Measurements from ENCODE around the gene RUNX3. TPM values are rescaled to one million over a fixed set of nuclear protein-coding genes. Genes with fewer than 3 reads are reported as not detected.

Gene RUNX3
- total RNA-seq, 6 donors from 2014 or later, result 4.2 to 15.6 (median 10.1) TPM

- peaks cover 0 to 8% (median 4%) of the 10 kb centered on the region in 4 donors for H3K4me1 ChIP-seq
- DNase-seq (no peak), ATAC-seq (ENCODE audit: low FRiP score in 2 of 2) (no peak)
- no peak for TF ChIP-seq POLR2A (IDR thresholded peaks at IDR 0.05)
- no peak for TF ChIP-seq POLR2AphosphoS5 (IDR thresholded peaks at IDR 0.05)
- 89 to 91% methylated on average over 5 to 7 of the region's 7 CpGs for WGBS, 2 donors
- no peak overlapping the region for H3K4me3 ChIP-seq
- no peaks in the 10 kb centered on the region for H3K9me3 ChIP-seq
- no peak overlapping the region for H3K27ac ChIP-seq
- no peaks in the 10 kb centered on the region for H3K27me3 ChIP-seq
- no peaks in the 10 kb centered on the region for H3K36me3 ChIP-seq
Observed at GRCh38 chr1:24878775-24879742, 51.0 kb downstream of the RUNX3 start.

- Histone ChIP-seq H3K27ac (no peak overlapping the region), H3K9me3 (no peaks in the 10 kb centered on the region), H3K36me3 (no peaks in the 10 kb centered on the region), H3K27me3 (no peaks in the 10 kb centered on the region), H3K4me3 (no peak overlapping the region), H3K4me1 (peaks cover 0 to 8% (median 4%) of the 10 kb centered on the region in 4 donors)
- WGBS, 2 donors, result 76 to 78% methylated on average over 6 of the region's 6 CpGs
- ATAC-seq (ENCODE audit: low FRiP score in 2 of 2) (no peak), DNase-seq (no peak)
- no peak for TF ChIP-seq POLR2A (IDR thresholded peaks at IDR 0.05)
- no peak for TF ChIP-seq POLR2AphosphoS5 (IDR thresholded peaks at IDR 0.05)
- no peak for TF ChIP-seq EP300 (IDR thresholded peaks at IDR 0.05)
- no peak for TF ChIP-seq CTCF (IDR thresholded peaks at IDR 0.05)
Observed at GRCh38 chr1:24878045-24878444, 52.0 kb downstream of the RUNX3 start.

- Histone ChIP-seq H3K27me3 (no peaks in the 10 kb centered on the region), H3K4me3 (no peak overlapping the region), H3K4me1 (peaks cover 0 to 8% (median 5%) of the 10 kb centered on the region in 4 donors), H3K9me3 (no peaks in the 10 kb centered on the region), H3K36me3 (no peaks in the 10 kb centered on the region), H3K27ac (no peak overlapping the region)
- ATAC-seq (ENCODE audit: low FRiP score in 2 of 2) (no peak), DNase-seq (no peak)
- 45 to 69% methylated on average over 3 to 7 of the region's 8 CpGs for WGBS, 2 donors
- TF ChIP-seq EP300 (IDR thresholded peaks at IDR 0.05) (no peak), POLR2A (IDR thresholded peaks at IDR 0.05) (no peak), POLR2AphosphoS5 (IDR thresholded peaks at IDR 0.05) (no peak), CTCF (IDR thresholded peaks at IDR 0.05) (no peak)
Observed at GRCh38 chr1:24875991-24876506, 54.0 kb downstream of the RUNX3 start.

- Histone ChIP-seq H3K4me1 (peaks cover 2 to 15% (median 8%) of the 10 kb centered on the region in 4 donors), H3K27me3 (no peaks in the 10 kb centered on the region), H3K9me3 (no peaks in the 10 kb centered on the region), H3K36me3 (no peaks in the 10 kb centered on the region), H3K4me3 (no peak overlapping the region), H3K27ac (no peak overlapping the region)
- TF ChIP-seq POLR2A (IDR thresholded peaks at IDR 0.05), result no peak
- no peak for TF ChIP-seq EP300 (IDR thresholded peaks at IDR 0.05)
- TF ChIP-seq CTCF (IDR thresholded peaks at IDR 0.05), result no peak
- no peak for TF ChIP-seq POLR2AphosphoS5 (IDR thresholded peaks at IDR 0.05)
- no peak for ATAC-seq (ENCODE audit: low FRiP score in 2 of 2)
- DNase-seq, result no peak
- WGBS, 2 donors, result 76 to 84% methylated on average over 6 to 8 of the region's 8 CpGs
Observed at GRCh38 chr1:24875257-24875656, 54.8 kb downstream of the RUNX3 start.

GRCh38 chr1:24874611-24875234 is 55.4 kb downstream of the RUNX3 start:
- Histone ChIP-seq H3K27me3 (no peaks in the 10 kb centered on the region), H3K9me3 (no peaks in the 10 kb centered on the region), H3K4me1 (peaks cover 2 to 16% (median 8%) of the 10 kb centered on the region in 4 donors), H3K36me3 (no peaks in the 10 kb centered on the region), H3K4me3 (no peak overlapping the region), H3K27ac (no peak overlapping the region)
- no peak for DNase-seq
- no peak for ATAC-seq (ENCODE audit: low FRiP score in 2 of 2)
- no peak for TF ChIP-seq CTCF (IDR thresholded peaks at IDR 0.05)
- TF ChIP-seq POLR2A (IDR thresholded peaks at IDR 0.05), result no peak
- WGBS, 2 donors, result 67 to 75% methylated on average over 16 of the region's 16 CpGs

All from upper lobe of left lung (tissue), 6 donors.